ENCODE results near the gene GCN1.

The GCN1 gene

GRCh38 chr12:120141336-120141735 is 53.2 kb downstream of the GCN1 start:
- no peaks in the 10 kb centered on the region for H3K4me1 ChIP-seq
- peaks cover 4% of the 10 kb centered on the region for H3K79me2 ChIP-seq
- H3K9ac ChIP-seq = no peak overlapping the region
- no peaks in the 10 kb centered on the region for H3K9me3 ChIP-seq (ENCODE audit: control insufficient read depth, low read length)
- H3K27ac ChIP-seq = no peak overlapping the region
- H2AFZ ChIP-seq = no peak overlapping the region
- H3K27me3 ChIP-seq (ENCODE audit: control insufficient read depth, insufficient read depth, low read length) = no peaks in the 10 kb centered on the region
- no peaks in the 10 kb centered on the region for H3K36me3 ChIP-seq (ENCODE audit: control insufficient read depth, insufficient read depth, low read length)
- no peak overlapping the region for H3K4me3 ChIP-seq (ENCODE audit: low read depth, low read length)
- TF ChIP-seq CTCF (IDR thresholded peaks at IDR 0.05) = no peak
- H3K4me2 ChIP-seq (ENCODE audit: low read length) = no peak overlapping the region

- Histone ChIP-seq H3K79me2 (peaks cover 4% of the 10 kb centered on the region), H3K27me3 (ENCODE audit: control insufficient read depth, insufficient read depth, low read length) (no peaks in the 10 kb centered on the region), H3K4me1 (no peaks in the 10 kb centered on the region), H3K4me2 (ENCODE audit: low read length) (no peak overlapping the region), H3K27ac (no peak overlapping the region), H3K4me3 (ENCODE audit: low read depth, low read length) (no peak overlapping the region), H3K36me3 (ENCODE audit: control insufficient read depth, insufficient read depth, low read length) (no peaks in the 10 kb centered on the region), H2AFZ (no peak overlapping the region), H3K9me3 (ENCODE audit: control insufficient read depth, low read length) (no peaks in the 10 kb centered on the region), H3K9ac (no peak overlapping the region)
- TF ChIP-seq CTCF (IDR thresholded peaks at IDR 0.05) = no peak
These were observed 53.9 kb downstream of the GCN1 start for GRCh38 chr12:120140603-120141002.

- no peak for TF ChIP-seq CTCF (IDR thresholded peaks at IDR 0.05)
- no peaks in the 10 kb centered on the region for H3K9me3 ChIP-seq (ENCODE audit: control insufficient read depth, low read length)
These were observed 54.6 kb downstream of the GCN1 start for GRCh38 chr12:120139958-120140357.

GRCh38 chr12:120138366-120138765 is 56.1 kb downstream of the GCN1 start:
- no peaks in the 10 kb centered on the region for H3K36me3 ChIP-seq (ENCODE audit: control insufficient read depth, insufficient read depth, low read length)
- no peaks in the 10 kb centered on the region for H3K4me1 ChIP-seq
- no peak for TF ChIP-seq CTCF (IDR thresholded peaks at IDR 0.05)

More at GRCh38 chr12:120139958-120140357, 54.6 kb downstream of the GCN1 start:
- no peak overlapping the region for H3K4me2 ChIP-seq (ENCODE audit: low read length)
- no peaks in the 10 kb centered on the region for H3K27me3 ChIP-seq (ENCODE audit: control insufficient read depth, insufficient read depth, low read length)
- peaks cover 4% of the 10 kb centered on the region for H3K79me2 ChIP-seq
- no peaks in the 10 kb centered on the region for H3K4me1 ChIP-seq
- H3K4me3 ChIP-seq (ENCODE audit: low read depth, low read length) = no peak overlapping the region
- H3K36me3 ChIP-seq (ENCODE audit: control insufficient read depth, insufficient read depth, low read length) = no peaks in the 10 kb centered on the region
- no peak overlapping the region for H3K9ac ChIP-seq
- H3K27ac ChIP-seq = no peak overlapping the region
- H2AFZ ChIP-seq = no peak overlapping the region

GRCh38 chr12:120137833-120138232 is 56.7 kb downstream of the GCN1 start:
- no peak overlapping the region for H2AFZ ChIP-seq

More at GRCh38 chr12:120138366-120138765, 56.1 kb downstream of the GCN1 start:
- Histone ChIP-seq H3K27ac (no peak overlapping the region), H3K9me3 (ENCODE audit: control insufficient read depth, low read length) (no peaks in the 10 kb centered on the region), H3K4me3 (ENCODE audit: low read depth, low read length) (no peak overlapping the region), H3K27me3 (ENCODE audit: control insufficient read depth, insufficient read depth, low read length) (no peaks in the 10 kb centered on the region), H2AFZ (no peak overlapping the region), H3K9ac (no peak overlapping the region), H3K79me2 (peaks cover 4% of the 10 kb centered on the region), H3K4me2 (ENCODE audit: low read length) (no peak overlapping the region)

More at GRCh38 chr12:120137833-120138232, 56.7 kb downstream of the GCN1 start:
- Histone ChIP-seq H3K36me3 (ENCODE audit: control insufficient read depth, insufficient read depth, low read length) (no peaks in the 10 kb centered on the region), H3K9ac (no peak overlapping the region), H3K4me2 (ENCODE audit: low read length) (no peak overlapping the region), H3K79me2 (peaks cover 4% of the 10 kb centered on the region), H3K27ac (no peak overlapping the region), H3K4me3 (ENCODE audit: low read depth, low read length) (no peak overlapping the region), H3K9me3 (ENCODE audit: control insufficient read depth, low read length) (no peaks in the 10 kb centered on the region), H3K4me1 (no peaks in the 10 kb centered on the region), H3K27me3 (ENCODE audit: control insufficient read depth, insufficient read depth, low read length) (no peaks in the 10 kb centered on the region)
- TF ChIP-seq CTCF (IDR thresholded peaks at IDR 0.05) = no peak

Data from parathyroid adenoma (tissue), 2 donors.